ENCODE data around the gene MAP3K8.

DNA sequence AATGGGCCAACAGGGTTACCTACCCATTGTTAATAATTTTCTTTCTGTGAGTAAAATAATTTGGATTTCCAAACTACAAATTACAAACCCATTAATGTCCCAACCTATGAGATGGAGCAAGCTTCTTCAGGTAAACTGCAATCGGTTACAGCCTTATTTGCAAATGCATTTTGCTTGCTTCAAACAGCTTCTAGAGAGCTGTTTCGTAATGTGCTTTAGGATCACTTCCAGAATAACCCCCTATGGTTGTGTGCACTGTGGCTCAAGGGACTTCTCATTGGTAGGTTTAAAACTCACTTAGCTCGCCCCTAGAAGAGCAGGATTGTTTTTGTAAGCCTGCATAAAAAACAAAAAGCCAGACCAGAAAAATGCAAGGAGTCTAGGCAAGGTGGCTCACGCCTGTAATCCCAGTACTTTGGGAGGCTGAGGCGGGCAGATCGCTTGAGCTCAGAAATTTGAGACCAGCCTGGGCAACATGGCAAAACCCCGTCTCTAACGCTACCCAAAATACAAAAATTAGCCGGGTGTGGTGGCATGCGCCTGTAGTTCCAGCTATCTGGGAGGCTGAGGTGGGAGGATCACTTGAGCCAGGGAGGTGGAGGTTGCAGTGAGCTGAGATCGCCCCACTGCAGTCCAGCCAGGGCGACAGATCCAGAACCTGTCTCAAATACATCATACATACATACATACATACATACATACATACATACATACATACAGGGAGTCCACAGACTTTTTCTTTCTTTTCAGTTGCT is 3.3 kb upstream of the MAP3K8 start:
- TF ChIP-seq, protein P1, sequence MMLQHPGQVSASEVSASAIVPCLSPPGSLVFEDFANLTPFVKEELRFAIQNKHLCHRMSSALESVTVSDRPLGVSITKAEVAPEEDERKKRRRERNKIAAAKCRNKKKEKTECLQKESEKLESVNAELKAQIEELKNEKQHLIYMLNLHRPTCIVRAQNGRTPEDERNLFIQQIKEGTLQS (CRISPR knock-in tag; conservative IDR thresholded peaks at IDR 0.05) = no peak
- TF ChIP-seq ATF1 (CRISPR knock-in tag; IDR thresholded peaks at IDR 0.05) (no peak), SMAD3 (CRISPR knock-in tag; IDR thresholded peaks at IDR 0.05; ENCODE audit: borderline replicate concordance) (no peak), EMX1 (CRISPR knock-in tag; IDR thresholded peaks at IDR 0.05) (no peak), SP1 (CRISPR knock-in tag; conservative IDR thresholded peaks at IDR 0.05) (no peak), CREB1 (CRISPR knock-in tag; IDR thresholded peaks at IDR 0.05) (no peak), ZBTB21 (CRISPR knock-in tag; IDR thresholded peaks at IDR 0.05; ENCODE audit: borderline replicate concordance) (no peak)
- TF ChIP-seq, protein P2, sequence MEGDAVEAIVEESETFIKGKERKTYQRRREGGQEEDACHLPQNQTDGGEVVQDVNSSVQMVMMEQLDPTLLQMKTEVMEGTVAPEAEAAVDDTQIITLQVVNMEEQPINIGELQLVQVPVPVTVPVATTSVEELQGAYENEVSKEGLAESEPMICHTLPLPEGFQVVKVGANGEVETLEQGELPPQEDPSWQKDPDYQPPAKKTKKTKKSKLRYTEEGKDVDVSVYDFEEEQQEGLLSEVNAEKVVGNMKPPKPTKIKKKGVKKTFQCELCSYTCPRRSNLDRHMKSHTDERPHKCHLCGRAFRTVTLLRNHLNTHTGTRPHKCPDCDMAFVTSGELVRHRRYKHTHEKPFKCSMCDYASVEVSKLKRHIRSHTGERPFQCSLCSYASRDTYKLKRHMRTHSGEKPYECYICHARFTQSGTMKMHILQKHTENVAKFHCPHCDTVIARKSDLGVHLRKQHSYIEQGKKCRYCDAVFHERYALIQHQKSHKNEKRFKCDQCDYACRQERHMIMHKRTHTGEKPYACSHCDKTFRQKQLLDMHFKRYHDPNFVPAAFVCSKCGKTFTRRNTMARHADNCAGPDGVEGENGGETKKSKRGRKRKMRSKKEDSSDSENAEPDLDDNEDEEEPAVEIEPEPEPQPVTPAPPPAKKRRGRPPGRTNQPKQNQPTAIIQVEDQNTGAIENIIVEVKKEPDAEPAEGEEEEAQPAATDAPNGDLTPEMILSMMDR (IDR thresholded peaks at IDR 0.05) = no peak
- TF ChIP-seq, protein P3, sequence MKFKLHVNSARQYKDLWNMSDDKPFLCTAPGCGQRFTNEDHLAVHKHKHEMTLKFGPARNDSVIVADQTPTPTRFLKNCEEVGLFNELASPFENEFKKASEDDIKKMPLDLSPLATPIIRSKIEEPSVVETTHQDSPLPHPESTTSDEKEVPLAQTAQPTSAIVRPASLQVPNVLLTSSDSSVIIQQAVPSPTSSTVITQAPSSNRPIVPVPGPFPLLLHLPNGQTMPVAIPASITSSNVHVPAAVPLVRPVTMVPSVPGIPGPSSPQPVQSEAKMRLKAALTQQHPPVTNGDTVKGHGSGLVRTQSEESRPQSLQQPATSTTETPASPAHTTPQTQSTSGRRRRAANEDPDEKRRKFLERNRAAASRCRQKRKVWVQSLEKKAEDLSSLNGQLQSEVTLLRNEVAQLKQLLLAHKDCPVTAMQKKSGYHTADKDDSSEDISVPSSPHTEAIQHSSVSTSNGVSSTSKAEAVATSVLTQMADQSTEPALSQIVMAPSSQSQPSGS (CRISPR knock-in tag; IDR thresholded peaks at IDR 0.05; ENCODE audit: borderline replicate concordance, low read depth) = no peak
- TF ChIP-seq, protein P4, sequence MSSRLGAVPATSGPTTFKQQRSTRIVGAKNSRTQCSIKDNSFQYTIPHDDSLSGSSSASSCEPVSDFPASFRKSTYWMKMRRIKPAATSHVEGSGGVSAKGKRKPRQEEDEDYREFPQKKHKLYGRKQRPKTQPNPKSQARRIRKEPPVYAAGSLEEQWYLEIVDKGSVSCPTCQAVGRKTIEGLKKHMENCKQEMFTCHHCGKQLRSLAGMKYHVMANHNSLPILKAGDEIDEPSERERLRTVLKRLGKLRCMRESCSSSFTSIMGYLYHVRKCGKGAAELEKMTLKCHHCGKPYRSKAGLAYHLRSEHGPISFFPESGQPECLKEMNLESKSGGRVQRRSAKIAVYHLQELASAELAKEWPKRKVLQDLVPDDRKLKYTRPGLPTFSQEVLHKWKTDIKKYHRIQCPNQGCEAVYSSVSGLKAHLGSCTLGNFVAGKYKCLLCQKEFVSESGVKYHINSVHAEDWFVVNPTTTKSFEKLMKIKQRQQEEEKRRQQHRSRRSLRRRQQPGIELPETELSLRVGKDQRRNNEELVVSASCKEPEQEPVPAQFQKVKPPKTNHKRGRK (CRISPR knock-in tag; IDR thresholded peaks at IDR 0.05; ENCODE audit: borderline replicate concordance) = no peak
- TF ChIP-seq, protein P5, sequence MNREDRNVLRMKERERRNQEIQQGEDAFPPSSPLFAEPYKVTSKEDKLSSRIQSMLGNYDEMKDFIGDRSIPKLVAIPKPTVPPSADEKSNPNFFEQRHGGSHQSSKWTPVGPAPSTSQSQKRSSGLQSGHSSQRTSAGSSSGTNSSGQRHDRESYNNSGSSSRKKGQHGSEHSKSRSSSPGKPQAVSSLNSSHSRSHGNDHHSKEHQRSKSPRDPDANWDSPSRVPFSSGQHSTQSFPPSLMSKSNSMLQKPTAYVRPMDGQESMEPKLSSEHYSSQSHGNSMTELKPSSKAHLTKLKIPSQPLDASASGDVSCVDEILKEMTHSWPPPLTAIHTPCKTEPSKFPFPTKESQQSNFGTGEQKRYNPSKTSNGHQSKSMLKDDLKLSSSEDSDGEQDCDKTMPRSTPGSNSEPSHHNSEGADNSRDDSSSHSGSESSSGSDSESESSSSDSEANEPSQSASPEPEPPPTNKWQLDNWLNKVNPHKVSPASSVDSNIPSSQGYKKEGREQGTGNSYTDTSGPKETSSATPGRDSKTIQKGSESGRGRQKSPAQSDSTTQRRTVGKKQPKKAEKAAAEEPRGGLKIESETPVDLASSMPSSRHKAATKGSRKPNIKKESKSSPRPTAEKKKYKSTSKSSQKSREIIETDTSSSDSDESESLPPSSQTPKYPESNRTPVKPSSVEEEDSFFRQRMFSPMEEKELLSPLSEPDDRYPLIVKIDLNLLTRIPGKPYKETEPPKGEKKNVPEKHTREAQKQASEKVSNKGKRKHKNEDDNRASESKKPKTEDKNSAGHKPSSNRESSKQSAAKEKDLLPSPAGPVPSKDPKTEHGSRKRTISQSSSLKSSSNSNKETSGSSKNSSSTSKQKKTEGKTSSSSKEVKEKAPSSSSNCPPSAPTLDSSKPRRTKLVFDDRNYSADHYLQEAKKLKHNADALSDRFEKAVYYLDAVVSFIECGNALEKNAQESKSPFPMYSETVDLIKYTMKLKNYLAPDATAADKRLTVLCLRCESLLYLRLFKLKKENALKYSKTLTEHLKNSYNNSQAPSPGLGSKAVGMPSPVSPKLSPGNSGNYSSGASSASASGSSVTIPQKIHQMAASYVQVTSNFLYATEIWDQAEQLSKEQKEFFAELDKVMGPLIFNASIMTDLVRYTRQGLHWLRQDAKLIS (CRISPR knock-in tag; IDR thresholded peaks at IDR 0.05; ENCODE audit: borderline replicate concordance) = no peak
- TF ChIP-seq, protein P6, sequence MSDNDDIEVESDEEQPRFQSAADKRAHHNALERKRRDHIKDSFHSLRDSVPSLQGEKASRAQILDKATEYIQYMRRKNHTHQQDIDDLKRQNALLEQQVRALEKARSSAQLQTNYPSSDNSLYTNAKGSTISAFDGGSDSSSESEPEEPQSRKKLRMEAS (CRISPR knock-in tag; IDR thresholded peaks at IDR 0.05) = no peak
- TF ChIP-seq, protein P7, sequence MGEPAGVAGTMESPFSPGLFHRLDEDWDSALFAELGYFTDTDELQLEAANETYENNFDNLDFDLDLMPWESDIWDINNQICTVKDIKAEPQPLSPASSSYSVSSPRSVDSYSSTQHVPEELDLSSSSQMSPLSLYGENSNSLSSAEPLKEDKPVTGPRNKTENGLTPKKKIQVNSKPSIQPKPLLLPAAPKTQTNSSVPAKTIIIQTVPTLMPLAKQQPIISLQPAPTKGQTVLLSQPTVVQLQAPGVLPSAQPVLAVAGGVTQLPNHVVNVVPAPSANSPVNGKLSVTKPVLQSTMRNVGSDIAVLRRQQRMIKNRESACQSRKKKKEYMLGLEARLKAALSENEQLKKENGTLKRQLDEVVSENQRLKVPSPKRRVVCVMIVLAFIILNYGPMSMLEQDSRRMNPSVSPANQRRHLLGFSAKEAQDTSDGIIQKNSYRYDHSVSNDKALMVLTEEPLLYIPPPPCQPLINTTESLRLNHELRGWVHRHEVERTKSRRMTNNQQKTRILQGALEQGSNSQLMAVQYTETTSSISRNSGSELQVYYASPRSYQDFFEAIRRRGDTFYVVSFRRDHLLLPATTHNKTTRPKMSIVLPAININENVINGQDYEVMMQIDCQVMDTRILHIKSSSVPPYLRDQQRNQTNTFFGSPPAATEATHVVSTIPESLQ (CRISPR knock-in tag; IDR thresholded peaks at IDR 0.05) = no peak
- TF ChIP-seq, protein P8, sequence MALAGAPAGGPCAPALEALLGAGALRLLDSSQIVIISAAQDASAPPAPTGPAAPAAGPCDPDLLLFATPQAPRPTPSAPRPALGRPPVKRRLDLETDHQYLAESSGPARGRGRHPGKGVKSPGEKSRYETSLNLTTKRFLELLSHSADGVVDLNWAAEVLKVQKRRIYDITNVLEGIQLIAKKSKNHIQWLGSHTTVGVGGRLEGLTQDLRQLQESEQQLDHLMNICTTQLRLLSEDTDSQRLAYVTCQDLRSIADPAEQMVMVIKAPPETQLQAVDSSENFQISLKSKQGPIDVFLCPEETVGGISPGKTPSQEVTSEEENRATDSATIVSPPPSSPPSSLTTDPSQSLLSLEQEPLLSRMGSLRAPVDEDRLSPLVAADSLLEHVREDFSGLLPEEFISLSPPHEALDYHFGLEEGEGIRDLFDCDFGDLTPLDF (CRISPR knock-in tag; IDR thresholded peaks at IDR 0.05) = no peak
